Hypothalamus (tissue), 51 donors: ENCODE data around the gene GRAMD1A.

Experiments used
- DNase-seq, 51 donors: peaks; one replicate each; lab custom pipeline; 2025; lab: John Stamatoyannopoulos, UW

The GRAMD1A gene

DNA sequence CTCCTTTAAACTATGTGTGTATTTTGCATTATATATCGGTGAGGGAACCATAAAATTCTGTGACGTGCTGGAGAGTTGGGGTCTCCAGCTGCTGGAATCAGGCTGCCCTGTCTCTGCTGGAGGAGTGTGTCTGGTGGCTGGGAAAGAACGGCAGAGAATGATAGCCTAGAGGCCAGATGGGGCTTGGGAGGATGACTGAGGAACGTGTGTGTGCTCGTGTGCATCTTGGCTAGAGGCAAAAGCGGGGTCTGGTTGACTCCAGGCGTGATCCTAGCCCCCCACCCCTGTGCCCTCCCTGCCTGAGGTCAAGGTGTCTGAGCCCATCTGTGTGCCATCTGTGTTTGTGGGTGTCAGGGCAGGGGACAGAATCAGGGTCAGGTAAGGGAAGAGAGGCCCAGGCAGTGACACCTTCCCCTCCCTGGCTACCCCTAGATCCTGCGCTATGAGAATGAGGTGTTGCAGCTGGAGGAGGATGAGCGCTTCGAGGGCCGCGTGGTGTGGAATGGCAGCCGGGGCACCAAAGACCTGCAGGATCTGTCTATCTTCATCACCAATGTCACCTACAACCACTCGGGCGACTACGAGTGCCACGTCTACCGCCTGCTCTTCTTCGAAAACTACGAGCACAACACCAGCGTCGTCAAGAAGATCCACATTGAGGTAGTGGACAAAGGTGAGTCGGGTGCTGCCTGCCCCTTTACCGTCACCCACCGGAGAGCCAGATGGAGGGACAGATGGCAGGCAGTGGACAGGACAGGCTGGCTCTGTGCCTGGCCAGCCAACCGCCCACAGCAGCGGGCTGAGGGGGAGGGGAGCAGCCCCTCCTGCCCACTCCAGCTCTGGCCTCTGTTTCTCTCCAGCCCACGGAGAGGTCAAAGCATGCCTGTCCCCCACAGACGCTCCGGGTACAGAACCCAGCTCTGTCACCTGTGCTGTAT, 33.2 kb downstream of the GRAMD1A start:
- no peak for DNase-seq

DNA sequence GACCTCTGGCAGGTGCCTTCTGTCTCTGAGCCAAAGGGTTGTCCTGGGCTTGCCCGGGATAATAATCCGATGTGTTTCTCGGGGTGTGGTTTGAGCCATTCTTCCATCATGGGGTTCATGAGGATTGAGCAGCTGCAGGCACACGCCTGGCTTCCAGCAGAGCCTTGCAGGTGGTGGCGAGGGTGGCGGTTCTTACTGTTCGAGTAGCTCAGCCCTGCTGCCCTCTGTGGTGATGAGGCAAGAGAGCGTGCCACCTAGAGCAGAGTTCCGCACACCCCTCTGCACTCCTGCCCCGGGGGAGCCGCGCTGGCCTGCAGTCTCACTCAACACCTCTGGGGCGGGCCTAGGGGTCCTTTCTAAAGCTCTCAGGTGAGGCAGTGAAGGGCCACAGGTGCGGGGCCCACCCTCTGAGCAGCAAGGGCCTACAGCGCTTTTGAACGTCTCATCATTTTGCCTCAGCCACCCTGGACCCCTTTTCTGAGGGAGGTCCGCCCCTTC, 33.9 kb downstream of the GRAMD1A start:
- no peak for DNase-seq

DNA sequence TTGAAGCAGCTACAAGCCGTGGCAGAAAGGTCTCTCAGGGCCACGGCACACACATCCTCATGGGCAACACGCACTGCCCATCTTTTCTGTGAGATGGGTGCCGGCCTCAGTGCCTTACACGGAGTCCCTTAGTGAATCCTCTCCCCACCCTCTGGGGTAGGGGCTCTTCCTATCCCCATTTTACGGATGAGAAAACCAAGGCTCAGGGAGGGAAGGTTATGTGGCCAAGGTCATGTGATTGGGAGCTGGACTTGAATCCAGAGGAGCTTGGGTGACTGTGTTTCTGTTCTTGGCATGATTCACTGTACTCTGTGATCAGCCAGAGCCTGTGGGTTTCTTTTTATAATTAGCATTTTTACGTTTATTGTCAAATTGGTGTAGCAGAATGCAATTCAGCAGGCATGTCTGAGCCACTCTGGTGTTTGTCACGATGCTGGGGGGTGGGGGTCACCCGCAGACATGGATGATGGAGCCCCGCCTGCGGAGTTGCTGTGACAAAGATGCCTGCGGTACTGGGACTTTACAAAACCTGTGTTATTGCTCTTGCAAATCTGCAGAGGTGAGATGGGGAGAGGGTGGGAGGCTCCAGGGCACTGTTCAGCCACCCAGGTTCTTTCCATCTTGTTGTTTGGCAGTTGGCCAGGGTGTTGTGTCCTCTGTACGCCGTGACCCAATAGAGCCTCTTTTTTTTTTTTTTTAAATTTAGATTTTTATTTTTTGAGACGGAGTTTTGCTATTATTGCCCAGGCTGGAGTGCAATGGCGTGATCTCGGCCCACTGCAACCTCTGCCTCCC, 34.7 kb downstream of the GRAMD1A start:
- peak in 1 of 51 donors; percentile 24 for DNase-seq

DNA sequence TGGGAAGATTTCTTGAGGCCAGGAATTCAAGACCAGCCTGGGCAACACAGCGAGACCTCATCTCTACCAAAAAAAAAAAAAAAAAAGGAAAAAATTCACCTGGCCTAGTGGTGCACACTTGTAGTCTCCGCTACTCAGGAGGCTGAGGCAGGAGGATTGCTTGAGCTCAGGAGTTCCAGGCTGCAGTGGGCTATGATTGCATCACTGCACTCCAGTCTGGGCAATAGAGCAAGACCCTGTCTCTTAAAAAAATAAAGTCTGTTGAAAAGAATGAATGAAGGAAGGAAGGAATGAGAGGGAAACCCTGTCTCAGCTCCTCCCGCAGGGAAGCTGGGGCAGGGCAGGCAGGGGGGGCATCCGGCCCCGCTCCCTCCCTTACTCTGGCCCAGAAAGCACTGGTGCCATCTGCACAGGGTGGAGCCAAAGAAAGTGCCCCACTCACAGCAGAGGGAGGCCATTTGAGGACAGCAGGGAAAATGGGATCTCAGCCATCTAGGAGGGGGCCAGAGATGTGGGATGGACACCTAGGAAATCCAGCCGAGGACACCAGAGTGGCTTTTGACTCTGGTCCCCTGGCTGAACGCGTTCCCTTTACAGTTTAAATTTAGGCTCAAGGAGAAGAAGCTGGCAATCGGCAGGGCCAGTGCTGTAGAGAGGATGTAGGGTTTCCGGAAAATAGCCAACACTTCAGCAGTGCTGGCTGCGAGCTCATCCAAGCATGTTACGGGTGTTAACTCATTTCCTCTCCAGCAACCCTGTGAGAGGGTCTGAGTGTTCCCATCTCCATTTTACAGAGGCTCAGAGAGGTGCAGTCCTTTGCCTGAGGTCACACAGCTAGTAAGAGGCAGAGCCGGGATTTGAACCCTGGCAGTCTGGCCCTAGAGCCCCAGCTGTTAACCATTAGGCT, 37.8 kb downstream of the GRAMD1A start:
- peak in 19 of 51 donors; percentile 14 to 59 (median 36) for DNase-seq

DNA sequence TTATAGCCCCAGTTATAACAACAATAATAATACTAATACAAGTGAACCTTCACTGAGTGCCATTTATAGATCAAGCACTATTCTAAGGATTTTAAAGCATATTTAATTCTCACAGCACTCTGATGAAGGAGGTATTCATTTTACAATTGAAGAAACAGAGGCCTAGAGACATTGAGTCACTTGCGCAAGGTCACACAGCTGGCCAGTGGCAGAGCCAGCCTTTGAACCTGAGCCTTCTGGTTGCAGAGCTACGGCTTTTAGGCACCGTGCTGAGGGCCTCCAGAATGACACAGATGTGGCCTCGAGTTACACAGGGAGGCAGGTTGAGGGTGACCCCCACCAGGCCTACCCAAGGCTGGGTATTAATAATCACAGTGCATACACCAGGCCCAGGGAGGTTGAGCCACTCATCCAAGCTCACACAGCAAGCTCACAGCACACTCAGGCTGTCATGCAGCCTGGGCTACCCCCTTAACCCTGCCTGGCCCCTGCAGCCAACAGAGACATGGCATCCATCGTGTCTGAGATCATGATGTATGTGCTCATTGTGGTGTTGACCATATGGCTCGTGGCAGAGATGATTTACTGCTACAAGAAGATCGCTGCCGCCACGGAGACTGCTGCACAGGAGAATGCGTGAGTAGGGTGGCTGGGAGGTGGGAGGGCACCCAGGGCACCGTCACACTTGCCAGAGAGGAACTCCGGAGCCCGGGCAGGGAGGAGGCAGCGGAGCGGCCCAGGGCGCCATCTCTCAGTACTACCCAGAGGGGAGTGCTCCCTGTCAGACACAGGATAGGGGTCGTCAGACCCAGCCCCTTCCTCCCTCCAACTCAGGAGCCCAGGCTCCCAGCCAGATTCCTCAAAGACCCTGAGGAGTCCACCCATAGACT, 38.7 kb downstream of the GRAMD1A start:
- DNase-seq: peak in 2 of 51 donors; percentile 12 to 16

DNA sequence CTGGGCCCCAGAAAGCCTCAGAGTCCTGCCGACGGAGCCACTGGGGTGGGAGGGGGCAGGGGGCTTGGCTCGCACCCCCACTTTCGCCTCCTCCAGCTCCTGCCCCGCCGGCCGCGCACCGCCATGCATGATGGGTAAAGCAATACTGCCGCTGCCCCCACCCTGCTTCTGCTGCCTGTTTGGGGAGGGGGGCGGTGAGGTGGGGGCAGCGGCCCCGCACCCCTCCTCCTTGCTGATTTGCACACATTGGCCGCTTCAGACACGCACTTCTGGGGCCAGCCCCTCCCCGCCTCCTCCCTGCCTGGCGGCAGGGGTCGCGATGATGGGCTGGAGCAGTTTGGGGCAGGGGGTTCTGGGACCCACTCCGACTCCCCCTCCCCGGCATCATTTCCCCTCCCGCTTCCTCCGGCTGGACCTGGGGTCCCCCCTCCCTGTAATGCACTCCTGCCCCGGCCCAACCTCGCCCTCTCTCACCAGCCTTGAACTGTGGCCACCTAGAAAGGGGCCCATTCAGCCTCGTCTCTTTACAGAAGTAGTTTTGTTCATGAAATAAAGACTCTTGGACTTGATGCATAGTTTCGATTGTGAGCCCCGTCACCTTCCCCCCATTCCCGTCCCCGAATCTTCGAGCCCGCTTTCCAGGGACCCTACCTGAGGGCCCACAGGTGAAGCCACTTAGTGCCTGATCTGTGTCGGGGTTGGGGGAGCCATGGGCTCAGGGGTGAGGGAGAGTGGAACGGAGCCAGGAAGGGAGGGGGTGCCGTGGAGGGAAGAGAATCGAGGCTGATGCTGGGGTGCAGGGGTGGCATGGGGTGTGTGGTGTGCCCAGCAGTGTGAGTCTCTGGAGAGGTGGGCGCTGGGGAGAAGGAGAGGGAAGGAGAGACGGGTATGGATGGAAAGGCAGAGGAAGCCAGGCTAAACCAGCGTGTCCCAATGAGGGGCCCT, 40.0 kb downstream of the GRAMD1A start:
- peak in 1 of 51 donors; percentile 51 for DNase-seq

DNA sequence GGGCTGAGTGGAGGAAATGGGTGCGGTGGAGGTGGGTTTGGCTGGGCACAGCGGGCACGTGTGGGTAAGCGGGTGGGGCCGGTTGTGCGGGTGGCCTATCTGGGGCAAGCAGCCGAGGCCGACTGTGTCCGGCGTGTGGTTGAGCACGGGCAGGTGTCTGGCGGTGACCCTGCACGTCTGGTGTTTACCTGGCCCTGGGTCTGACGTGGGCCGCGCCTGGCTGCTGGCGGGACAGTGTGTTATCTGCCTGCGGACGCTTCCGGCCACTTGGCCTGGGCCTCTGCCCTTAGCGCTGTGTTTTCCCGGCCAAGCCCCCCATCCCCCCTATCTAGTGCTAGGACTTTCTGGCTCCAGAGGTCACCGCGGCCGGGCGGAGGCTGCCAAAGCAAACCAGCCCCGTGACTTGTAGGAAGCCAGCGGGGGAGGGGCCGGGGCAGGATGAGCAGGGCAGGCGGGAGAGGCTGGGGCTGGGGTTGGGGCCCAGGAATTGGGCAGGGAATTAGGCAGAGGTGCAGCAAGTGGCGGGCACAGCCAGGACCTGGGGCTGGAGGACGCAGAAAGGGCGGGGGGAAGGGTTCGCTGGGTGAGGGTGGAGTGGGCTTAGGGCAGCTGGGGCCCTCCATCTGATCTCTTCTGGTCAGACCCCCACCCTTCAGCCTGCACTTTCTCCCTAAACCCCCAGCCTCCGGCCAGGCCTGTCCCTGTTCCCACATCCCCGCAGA, 40.9 kb downstream of the GRAMD1A start:
- peak in 43 of 51 donors; percentile 15 to 83 (median 45) for DNase-seq

DNA sequence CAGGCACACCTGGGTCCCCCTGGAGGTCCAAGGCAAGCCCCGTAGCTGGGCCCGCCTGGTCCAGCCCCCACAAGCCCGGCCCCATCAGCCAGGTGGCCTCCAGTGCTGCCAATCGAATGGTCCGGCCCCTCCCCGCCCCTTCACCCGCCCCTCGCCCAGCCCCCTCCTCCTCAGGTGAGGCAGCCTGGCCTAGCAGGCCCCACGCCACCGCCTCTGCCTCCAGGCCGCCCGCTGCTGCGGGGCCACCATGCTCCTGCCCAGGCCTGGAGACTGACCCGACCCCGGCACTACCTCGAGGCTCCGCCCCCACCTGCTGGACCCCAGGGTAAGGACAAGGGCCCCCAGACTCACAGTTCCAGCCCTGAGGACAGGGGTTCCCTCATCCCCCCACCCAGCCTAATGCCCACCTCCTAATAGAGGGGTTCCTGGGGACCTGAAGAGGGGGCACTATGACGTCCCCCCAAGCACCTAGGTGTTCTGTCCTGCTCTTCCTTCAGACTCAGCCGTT, 41.5 kb downstream of the GRAMD1A start, which contains the start of gene HPN:
Gene HPN, plus strand, starts transcription at position 174 of the 508 bp plus-strand sequence. CDS start 786 bp downstream, outside the sequence.
- DNase-seq: no peak

DNA sequence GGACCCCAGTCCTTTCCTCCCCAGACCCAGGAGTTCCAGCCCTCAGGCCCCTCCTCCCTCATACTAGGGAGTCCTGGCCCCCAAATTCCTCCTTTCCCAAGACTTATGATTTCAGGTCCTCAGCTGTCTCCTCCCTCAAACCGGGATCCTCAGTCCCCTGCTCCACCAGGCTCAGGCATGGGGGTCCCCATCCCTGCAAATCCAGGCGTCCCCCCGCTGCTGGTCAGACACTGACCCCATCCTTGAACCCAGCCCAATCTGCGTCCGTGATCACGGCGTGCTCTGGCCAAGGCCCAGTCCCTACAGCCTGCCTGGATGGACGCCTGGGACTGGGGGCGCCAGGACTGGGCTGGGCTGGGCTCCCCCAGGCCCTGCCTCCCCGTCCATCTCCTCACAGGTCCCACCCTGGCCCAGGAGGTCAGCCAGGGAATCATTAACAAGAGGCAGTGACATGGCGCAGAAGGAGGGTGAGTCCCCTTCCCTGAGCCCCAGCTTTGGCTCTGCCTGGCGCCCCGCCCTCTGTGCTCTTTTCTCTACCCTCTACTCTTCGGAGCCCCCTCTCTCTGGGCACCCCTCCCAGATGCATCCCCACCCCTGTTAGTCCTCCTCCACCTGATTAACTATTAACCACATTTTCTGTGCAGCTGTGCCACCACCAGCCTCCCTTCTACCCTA, 42.1 kb downstream of the GRAMD1A start:
- no peak for DNase-seq

DNA sequence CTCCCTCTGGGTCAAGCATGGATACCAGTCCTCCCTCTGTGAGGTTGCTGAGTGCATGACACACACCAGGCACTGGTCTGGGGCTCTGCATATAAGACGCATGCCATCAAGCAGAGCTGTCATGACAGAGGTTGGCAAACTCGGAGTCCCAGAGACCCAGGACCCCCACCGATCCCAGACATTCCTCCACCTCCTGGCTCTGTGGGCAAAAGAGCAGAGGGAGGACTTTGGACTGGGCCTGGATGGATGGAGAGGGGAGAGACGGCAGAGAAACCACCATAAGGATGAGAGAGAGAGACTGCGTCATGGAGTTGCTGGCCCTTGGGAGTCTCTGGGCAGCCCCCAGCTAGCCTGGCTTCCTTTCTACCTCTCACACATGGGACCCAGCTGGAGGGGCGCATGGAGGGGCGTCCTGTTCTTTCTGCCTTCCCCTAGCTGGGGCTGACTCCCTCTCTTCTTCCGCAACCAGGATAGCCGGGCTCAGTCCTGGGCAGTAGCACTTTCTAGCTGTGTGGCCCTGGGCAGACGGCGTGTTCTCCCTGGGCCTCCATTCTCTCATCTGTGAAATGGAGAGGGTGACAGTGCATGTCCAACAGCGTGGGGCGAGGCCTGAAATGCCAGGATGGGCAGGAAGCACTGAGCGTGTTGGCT, 43.0 kb downstream of the GRAMD1A start:
- DNase-seq: no peak

DNA sequence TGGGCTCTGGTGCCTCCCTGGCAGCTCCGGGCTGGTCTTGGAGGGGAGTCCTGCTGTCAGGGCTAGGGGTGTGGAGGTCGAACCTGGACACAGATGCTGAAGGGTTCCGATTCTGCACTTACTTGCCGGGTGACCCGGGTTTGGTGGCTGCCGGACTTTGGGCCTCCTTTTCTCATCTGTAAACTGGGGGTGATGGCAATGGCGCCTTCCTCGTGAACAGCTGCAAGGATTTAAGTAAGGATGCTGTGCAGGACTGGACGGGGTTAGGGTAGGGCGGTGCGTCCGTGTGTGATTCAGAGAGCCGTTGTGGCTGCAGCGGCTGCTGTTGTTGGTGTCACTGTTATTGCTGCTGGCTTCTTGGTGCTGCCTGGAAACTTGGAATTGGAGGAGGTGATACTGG, 43.8 kb downstream of the GRAMD1A start:
- DNase-seq: no peak

DNA sequence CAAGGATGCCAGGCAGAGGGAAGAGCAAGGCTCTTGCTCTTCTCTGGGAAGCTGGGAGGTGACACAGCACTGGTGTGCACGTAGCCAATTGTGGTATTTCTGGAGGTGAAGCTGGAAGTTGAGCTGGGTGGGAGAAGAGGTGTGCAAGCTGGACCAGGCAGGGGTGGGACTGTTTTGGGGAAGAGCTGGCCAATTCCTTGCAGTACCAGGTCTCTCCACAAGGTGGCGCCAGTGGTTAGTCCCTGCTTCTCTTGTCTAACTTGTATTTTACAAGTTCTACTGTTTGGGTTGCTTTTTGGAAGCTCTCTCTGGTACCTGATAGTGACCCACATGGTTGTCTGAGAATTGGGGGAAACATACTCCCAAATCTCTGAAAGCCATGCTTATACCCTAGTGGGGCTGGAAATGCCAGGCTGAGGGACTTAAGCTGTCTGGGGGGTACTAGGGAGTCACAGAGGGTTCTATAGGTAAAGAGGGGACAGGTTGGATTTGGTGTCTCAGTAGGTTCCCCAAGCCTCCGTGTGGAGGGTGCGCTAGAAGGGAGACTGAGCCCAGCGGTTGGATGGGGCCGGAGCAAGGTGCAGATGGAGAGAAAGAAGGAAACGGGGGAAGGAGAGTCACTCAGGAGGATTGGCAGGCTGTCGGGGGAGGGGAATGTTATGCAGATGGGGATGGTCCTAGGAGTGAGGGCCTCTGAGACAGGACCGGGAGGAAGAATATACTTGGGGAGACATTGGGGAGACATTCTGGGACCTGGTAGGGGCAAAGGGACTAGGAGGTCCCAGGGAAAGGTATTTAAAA, 44.4 kb downstream of the GRAMD1A start:
- peak in 48 of 51 donors; percentile 18 to 84 (median 52) for DNase-seq

DNA sequence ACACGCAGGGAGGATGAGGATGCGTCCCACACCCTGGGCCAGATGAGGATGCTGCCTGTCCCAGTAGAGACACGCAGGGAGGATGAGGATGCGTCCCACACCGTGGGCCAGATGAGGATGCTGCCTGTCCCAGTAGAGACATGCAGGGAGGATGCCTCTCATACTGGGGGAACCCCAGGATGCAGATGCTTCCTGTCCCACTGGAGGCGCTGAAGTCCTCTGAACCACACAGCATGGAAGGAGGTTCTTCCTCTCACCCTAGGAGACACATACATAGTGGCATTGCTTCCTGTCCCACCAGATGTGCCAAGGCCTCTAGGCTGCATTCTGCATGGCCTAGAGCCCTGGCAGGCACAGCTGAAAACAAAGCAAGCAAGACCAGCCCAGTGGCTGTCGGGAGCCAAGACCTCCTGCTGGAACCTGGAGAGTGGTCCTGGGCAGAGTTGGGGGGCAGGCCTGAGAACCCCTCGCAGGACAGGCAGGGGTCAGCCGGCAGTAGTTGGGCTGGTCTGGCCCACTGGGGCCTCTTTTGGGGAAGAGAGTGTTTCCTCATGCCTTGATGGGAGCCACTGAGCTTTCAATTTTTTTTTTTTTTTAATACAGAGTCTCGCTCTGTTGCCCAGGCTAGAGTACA, 45.7 kb downstream of the GRAMD1A start:
- peak in 21 of 51 donors; percentile 23 to 68 (median 31) for DNase-seq

DNA sequence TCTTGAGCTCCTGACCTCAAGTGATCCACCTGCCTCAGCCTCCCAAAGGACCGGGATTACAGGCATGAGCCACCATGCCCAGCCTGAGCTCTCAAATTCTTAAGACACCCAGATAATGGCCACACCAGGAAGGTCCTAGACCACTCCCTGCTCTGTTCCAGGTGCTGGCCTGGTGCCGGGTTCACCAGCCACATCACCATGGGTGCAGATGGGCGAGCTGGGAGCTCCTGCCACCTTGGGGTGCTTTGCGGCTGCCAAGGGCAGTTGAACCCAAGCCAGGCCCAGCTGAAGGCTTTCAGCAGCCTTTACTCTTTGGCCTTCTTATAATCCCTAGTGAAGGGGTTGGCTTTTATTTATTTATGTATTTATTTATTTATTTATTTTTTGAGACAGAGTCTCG, 46.3 kb downstream of the GRAMD1A start:
- peak in 1 of 51 donors; percentile 15 for DNase-seq
